ENCODE results near the gene PRKCZ. TPM values are rescaled to one million over a fixed set of nuclear protein-coding genes. Genes with fewer than 3 reads are reported as not detected.

PRKCZ gene
- total RNA-seq, 6 experiments from 2014 or later: 0.55 to 1.4 (median 0.95) TPM

GRCh38 chr1:2065699-2066098, 15.5 kb downstream of the PRKCZ start:
- peaks cover 6% of the 10 kb centered on the region for H3K36me3 Mint-ChIP-seq (ENCODE audit: low read depth)
- H3K27me3 Mint-ChIP-seq (ENCODE audit: insufficient read depth): peaks cover 26% of the 10 kb centered on the region
- H3K27ac Mint-ChIP-seq: no peak overlapping the region
- no peak overlapping the region for H3K4me3 Mint-ChIP-seq
- peaks cover 37% of the 10 kb centered on the region for H3K9me3 Mint-ChIP-seq
- no peaks in the 10 kb centered on the region for H3K4me1 Mint-ChIP-seq (ENCODE audit: low read depth)
- TF ChIP-seq, protein P1, sequence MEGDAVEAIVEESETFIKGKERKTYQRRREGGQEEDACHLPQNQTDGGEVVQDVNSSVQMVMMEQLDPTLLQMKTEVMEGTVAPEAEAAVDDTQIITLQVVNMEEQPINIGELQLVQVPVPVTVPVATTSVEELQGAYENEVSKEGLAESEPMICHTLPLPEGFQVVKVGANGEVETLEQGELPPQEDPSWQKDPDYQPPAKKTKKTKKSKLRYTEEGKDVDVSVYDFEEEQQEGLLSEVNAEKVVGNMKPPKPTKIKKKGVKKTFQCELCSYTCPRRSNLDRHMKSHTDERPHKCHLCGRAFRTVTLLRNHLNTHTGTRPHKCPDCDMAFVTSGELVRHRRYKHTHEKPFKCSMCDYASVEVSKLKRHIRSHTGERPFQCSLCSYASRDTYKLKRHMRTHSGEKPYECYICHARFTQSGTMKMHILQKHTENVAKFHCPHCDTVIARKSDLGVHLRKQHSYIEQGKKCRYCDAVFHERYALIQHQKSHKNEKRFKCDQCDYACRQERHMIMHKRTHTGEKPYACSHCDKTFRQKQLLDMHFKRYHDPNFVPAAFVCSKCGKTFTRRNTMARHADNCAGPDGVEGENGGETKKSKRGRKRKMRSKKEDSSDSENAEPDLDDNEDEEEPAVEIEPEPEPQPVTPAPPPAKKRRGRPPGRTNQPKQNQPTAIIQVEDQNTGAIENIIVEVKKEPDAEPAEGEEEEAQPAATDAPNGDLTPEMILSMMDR (IDR thresholded peaks at IDR 0.05): no peak
- no peak for DNase-seq

GRCh38 chr1:2067393-2067792, 17.2 kb downstream of the PRKCZ start:
- H3K27ac Mint-ChIP-seq: no peak overlapping the region
- peaks cover 34% of the 10 kb centered on the region for H3K27me3 Mint-ChIP-seq (ENCODE audit: insufficient read depth)
- H3K4me3 Mint-ChIP-seq: no peak overlapping the region
- DNase-seq: no peak
- H3K9me3 Mint-ChIP-seq: peaks cover 37% of the 10 kb centered on the region
- H3K4me1 Mint-ChIP-seq (ENCODE audit: low read depth): no peaks in the 10 kb centered on the region
- peaks cover 6% of the 10 kb centered on the region for H3K36me3 Mint-ChIP-seq (ENCODE audit: low read depth)
- TF ChIP-seq, protein P1 (IDR thresholded peaks at IDR 0.05): no peak

DNA sequence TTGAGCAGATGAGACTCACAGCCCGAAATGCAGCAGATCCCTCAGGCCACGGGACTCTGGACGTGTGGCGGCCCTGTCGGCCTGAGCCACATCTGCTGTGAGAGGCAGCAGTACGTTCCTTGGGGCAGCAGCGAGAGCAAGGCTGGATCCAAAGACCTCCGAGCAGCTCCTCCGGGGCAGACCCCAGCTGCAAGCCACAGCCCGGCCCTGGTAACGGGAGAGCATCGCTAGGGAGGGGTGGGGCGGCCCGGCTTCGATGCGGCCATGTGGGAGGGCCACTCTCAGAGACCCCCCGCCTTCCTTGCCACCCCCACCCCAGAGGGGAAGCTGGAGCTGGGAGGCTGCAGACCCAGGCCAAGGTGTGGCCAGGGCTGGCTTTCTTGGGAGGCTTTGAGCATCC, 17.8 kb downstream of the PRKCZ start:
- Mint-ChIP-seq H3K27ac (no peak overlapping the region), H3K36me3 (ENCODE audit: low read depth) (peaks cover 6% of the 10 kb centered on the region), H3K4me1 (ENCODE audit: low read depth) (no peaks in the 10 kb centered on the region), H3K4me3 (no peak overlapping the region), H3K27me3 (ENCODE audit: insufficient read depth) (peaks cover 38% of the 10 kb centered on the region), H3K9me3 (peaks cover 37% of the 10 kb centered on the region)
- no peak for DNase-seq
- TF ChIP-seq, protein P1 (IDR thresholded peaks at IDR 0.05): no peak

DNA sequence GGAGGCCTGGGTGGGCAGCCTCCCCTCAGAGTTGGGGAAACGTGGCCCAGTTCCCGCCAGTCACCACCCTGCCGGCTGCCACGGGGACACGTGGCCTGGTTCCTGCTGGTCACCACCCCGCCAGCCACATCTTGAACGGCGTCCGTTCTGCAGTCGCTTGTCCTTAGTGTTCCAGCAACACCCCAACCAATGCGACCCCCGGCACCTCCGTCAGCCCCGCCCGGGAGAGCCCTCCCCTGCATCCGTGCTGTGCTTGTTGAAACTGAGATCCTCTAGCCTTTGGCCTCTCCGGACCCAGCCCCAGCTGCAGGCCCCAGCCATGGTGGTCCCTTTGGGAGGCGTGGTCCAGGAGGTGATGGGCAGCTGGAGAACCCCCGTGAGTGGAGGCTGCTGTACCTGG, 18.7 kb downstream of the PRKCZ start:
- H3K9me3 Mint-ChIP-seq: peaks cover 31% of the 10 kb centered on the region
- H3K27me3 Mint-ChIP-seq (ENCODE audit: insufficient read depth): peaks cover 37% of the 10 kb centered on the region
- no peak overlapping the region for H3K27ac Mint-ChIP-seq
- peaks cover 6% of the 10 kb centered on the region for H3K36me3 Mint-ChIP-seq (ENCODE audit: low read depth)
- H3K4me1 Mint-ChIP-seq (ENCODE audit: low read depth): peaks cover 8% of the 10 kb centered on the region; the same call in 1 of the 2 replicates
- TF ChIP-seq, protein P1 (IDR thresholded peaks at IDR 0.05): no peak
- DNase-seq: no peak
- no peak overlapping the region for H3K4me3 Mint-ChIP-seq

DNA sequence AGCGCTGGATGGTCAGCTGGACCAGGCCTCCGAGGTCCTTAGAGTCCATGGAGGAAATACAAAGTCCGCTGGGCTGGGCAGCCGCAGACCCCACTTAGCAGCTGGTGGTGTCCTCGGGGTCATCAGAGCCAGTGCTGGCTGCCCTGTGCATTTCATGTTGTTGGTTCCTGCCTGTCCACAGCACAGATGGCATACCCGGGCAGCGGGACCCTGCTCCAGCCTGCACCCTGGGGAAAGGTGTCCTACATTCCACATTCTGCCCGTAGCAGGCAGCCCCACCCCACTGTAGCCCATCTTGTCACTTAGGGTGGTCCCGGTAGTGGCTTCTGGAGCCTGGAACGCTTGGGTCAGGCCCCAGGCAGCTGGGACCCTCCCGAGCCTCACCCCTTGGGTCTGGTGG, 19.8 kb downstream of the PRKCZ start:
- no peak overlapping the region for H3K27ac Mint-ChIP-seq
- H3K36me3 Mint-ChIP-seq (ENCODE audit: low read depth): peaks cover 6% of the 10 kb centered on the region
- no peak for DNase-seq
- TF ChIP-seq, protein P1 (IDR thresholded peaks at IDR 0.05): no peak
- H3K4me3 Mint-ChIP-seq: no peak overlapping the region
- H3K27me3 Mint-ChIP-seq (ENCODE audit: insufficient read depth): peaks cover 41% of the 10 kb centered on the region
- peaks cover 22% of the 10 kb centered on the region for H3K9me3 Mint-ChIP-seq
- H3K4me1 Mint-ChIP-seq (ENCODE audit: low read depth): peaks cover 9% of the 10 kb centered on the region; the same call in 1 of the 2 replicates

All from HFFc6 (cell line).